SIG-M5 (cell line): ENCODE measurements around the gene NUP214.

ENCODE experiments used
- DNase-seq: peaks from one replicate; lab custom pipeline; 2025; lab: John Stamatoyannopoulos, UW

The NUP214 gene

DNA sequence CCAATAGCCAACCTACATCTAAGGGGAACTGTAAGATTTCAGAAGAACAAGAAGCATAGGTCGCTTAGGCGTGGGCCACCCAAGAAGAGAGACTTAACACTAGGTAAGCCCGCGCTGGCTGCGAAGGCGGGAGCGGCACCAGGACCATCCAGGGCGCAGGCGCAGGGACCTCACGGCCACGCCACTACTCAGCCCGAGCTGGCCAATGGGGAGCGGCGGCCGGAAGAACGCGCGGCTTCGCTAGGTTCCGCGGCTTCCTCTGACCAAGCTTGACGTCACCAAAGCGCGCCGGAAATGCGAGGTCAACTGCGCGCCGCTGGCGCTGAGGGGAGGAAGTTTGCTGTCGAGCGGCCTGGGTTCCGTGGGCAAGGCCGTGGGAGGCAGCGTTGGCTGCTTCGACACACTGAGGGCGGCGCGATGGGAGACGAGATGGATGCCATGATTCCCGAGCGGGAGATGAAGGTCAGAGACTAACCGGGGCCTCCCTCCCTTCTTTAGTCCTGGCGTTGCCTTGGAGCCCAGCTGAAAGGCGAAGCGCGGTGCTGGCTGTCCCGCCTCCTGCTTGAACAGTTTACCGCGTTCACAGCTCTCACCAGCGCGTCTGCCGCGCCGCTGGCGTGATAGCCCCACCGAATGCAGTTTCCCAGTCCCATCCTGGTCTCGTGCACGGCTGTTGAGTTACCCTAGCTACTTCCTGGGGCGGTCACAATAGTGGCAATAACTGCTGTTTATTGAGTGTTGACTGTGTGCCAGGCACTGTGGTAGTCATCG is at the start of gene NUP214:
NUP214 (plus strand) TSS at position 299 of the 771 bp plus-strand sequence; CDS start at position 418, 119 bp downstream.
- DNase-seq: peak; percentile 68

DNA sequence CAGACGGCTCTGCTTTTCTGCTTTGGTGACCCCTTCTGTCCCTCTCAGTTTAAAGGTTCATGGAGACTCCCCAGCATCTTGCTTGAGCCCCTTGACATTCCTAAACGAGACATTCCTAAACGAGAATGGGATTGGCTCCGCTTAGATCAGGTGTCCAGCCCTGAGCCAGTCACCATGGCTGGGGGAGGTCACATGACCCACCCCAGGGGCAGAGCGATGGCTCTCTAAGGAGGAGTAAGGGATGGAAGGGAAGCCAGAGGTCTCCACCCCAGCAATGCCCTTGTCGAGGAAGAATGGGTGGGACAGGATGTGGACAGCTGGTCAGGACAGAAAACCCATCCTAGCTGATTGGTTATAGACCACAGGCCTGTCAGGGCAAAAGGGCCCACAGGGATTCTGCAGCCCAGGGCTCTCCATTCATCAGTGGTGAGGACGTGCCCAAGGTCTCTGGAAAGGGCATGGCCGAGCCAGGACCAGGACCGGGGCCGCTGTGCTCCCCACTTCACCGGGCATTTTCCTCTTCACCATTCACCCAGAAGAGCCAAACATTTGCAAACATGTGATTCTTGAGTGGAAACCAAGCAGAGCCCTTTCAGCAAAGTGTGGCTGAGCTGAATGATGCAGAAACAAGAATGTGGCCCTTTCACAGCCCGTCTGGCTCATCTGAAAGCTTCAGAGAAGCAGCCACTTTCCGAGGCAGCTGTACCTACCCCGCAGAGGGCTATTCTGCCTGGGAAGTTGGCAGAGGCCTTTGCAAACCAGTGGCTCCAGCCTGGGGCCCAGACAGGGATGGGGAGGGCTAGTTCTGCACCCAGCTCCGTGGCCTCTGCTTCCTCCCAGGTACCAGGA is 48.8 kb upstream of the NUP214 start:
- no peak for DNase-seq

DNA sequence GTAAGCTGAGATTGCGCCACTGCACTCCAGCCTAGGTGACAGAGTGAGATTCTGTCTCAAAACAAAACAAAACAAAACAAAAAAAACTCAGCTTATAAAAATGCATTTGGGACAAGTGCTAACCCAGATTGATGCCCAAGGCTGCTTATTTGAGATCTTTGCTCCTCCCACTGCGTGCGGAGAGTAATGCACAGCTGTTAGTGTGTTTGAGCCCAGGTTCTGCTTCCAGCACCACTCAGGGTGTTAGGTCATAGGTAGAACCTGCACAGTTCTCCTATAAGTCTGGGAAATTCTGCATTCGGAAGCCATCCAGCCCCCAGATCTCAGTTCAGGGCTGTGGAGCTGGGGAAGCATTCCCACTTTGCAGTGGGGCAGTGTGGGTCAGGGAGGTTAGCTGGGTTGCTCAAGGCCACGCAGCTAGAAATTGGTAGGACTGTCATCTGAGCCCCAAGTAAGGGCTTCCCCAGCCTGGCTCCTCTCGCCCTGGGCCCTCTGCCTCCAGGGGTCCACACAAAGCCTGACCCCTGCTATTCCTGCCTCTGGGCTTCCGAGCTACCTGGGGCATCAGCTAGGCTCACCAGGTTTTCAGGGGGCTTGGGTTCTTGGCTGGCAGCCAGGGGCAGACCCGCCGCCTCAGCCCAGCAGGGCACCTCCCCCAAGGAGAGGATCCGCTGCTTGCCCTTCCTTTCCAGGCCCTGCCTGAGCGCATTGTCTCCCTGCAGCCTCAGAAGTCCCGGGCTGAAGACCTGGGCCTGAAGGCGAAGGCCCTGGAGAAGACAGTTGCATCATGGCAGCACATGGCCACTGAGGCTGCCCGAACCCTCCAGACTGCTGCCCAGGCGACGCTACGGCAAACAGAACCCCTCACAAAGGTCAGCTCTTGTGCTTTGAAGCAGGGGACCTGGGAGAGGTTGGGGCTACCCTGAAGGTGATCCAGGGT is 46.7 kb upstream of the NUP214 start:
- DNase-seq: no peak

DNA sequence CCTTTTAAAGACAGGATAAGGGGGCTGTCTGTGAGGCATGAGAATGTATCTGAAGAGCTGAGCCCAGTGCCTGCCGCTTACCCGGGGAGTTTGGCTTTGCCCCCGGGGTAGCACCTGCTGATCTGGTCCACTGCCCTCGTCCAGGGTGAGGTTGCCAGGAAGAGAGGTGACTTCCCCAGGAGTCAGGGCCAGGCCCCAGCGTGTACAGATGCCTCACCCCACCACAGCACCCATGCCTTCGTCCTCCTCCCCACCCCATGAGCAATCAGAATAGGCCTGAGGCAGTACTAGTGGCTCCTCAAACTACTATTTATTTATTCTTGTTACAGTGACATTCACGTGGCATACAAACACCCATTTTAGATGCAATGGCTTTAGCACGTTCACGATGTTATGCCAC is 44.8 kb upstream of the NUP214 start:
- DNase-seq: no peak

DNA sequence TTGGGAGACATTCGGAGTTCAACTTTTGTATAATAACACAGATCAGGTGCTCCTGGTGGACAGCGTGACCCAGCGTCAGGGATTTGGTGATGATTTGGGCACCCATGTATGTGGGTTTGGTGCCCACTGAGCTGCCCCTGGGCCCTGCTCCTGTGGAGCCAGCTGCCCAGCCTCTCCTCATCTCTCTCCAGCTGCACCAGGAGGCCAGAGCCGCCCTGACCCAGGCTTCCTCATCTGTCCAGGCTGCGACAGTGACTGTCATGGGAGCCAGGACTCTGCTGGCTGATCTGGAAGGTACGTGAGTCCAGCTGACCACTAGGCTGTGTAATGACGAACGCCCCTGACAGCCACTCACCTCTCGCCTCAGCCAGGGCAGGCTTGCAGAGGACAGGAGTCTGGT is 43.5 kb upstream of the NUP214 start:
- DNase-seq: no peak

DNA sequence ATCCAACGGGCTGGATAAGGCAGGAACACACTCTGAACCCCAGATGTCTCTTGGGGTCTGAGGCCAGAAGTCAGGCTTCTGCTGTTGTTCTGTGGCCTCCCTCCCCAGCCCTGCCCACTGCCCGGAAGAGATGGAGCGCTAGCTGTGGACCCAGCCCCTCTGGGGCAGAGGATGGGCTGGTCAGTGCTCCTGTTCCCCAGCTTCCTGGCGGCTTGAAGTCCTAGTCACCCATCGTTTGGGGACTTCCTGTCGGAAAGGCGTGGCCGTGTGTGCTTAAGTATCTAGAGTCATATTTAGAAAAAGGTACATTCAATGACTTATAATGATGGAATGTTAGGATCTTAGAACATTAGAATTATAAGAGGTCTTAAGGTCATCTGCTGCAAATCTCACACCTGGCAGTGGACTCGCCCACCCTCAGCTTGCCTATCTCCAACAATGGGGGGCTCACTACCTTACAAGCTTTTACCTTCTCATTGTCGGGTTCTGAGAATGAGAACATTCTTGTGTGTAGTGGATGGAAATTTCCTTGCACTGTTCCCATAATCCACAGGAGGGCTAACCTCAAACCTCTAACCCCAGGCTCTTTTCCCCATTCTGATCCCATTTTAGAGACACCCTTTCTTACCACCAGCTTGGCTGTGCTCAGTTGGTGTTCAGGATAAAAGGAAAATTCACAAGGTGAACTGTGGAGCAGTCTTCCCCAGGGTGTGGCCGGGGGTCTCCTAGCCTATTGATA is 42.4 kb upstream of the NUP214 start:
- DNase-seq: no peak

DNA sequence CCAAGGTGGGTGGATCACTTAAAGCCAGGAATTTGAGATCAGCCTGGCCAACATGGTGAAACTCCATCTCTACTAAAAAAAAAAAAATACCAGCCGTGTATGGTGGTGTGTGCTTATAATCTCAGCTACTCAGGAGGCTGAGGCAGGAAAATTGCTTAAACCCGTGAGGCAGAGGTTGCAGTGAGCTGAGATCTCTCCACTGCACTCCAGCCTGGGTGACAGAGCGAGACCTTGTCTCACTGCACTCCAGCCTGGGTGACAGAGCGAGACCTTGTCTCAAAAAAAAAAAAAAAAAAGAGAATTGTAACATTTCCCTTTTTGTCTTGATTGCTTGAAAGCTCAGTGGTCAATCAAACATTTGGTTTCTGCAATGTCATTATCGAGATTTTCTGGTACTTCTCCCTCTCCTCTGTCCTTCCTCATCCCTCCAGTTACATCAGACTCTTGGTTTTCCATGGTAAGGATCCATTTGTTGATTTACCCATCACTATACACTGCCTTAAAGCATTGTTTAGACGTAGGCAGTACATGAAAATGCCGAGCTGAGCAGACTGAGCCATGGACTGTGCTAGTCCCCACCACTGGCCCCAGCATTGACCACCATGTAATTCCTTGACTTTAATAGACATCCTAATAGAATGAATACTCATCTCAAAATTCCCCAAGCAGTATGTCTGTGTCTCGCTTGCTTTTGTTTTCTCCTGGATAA is 40.6 kb upstream of the NUP214 start:
- DNase-seq: no peak

DNA sequence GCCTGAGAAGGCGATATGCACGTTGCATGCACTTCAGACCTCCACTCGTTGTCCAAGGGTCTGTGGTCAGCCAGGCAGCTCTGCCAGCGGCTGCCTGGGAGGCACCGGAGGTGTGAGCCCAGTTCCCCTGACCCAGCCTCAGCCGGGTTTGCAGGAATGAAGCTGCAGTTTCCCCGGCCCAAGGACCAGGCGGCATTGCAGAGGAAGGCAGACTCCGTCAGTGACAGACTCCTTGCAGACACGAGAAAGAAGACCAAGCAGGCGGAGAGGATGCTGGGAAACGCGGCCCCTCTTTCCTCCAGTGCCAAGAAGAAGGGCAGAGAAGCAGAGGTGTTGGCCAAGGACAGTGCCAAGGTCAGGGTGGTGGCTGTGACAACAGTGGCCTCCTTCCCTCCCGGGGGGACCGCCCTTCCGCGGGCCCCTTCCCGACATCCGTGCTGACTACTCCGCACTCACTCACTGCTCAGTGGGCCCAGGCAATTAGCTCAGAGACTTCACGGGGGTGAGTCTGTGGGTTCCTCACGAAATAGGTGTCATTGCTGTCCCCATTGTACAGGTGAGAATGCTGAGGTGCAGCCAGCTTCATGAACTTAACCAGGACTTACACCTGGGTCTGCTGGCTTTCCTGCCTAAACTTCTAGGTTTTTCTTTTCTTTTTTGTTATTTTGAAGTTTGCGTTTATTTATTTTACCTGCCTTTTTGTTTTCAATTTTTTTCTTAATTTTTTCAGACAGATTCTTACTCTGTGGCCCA is 39.8 kb upstream of the NUP214 start:
- DNase-seq: no peak

DNA sequence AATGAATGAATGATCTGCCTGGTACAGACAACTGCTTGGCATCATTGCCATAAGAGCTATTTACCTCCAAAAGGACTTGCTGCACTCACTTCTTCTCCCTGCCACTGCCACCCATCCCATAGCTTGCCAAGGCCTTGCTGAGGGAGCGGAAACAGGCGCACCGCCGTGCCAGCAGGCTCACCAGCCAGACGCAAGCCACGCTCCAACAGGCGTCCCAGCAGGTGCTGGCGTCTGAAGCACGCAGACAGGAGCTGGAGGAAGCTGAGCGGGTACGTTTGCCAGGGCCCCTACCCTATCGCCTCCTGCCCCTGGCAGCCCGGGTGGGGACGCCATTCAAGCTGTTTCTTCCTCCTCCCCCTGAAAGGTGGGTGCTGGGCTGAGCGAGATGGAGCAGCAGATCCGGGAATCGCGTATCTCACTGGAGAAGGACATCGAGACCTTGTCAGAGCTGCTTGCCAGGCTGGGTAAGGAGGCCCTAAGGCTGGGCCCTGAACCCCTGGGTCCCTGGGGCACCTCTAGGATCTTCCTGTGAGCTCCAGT is 38.0 kb upstream of the NUP214 start:
- no peak for DNase-seq

DNA sequence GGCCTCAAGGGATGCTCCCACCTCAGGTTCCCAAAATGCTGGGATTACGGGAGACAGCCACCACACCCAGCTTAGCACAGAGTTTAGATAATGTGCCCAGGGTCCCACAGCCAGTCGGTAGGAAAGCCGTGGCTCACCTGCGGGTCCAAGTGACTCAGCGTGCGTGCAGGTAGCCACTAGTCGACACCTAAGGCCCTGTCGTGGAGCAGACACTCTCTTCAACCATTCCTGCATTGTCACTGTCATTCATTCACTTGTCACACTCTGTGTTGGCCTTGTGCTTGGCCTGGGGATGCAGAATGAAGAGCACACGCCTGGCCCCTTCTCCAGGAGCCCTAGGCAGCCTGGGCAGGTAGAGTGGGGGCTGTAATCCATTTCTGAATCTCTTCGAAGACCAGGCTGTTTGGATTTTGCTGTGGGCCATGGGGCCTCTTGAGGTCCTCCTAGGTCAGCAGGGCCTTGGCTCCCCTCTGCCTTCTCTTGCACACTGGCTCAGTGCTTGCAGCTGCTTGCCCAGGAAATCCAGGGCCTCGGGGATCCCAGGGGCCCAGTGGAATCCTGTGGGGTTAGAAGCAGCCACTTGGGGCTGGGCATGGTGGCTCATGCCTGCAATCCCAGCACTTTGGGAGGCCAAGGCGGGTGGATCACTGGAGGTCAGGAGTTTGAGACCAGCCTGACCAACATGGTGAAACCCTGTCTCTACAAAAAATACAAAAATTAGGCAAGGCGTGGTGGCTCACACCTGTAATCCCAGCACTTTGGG is 35.2 kb upstream of the NUP214 start:
- DNase-seq: no peak

DNA sequence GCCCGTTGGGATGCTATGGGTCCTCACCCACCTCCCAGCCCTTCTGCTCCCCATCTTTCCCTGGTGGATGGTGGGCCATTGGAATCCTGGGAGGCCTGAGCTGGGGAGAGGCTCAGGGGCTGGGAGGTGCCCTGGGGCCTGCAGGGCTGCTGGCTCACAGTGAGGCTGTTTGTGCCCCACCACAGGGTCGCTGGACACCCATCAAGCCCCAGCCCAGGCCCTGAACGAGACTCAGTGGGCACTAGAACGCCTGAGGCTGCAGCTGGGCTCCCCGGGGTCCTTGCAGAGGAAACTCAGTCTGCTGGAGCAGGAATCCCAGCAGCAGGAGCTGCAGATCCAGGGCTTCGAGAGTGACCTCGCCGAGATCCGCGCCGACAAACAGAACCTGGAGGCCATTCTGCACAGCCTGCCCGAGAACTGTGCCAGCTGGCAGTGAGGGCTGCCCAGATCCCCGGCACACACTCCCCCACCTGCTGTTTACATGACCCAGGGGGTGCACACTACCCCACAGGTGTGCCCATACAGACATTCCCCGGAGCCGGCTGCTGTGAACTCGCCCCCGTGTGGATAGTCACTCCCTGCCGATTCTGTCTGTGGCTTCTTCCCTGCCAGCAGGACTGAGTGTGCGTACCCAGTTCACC is 33.9 kb upstream of the NUP214 start:
- no peak for DNase-seq

DNA sequence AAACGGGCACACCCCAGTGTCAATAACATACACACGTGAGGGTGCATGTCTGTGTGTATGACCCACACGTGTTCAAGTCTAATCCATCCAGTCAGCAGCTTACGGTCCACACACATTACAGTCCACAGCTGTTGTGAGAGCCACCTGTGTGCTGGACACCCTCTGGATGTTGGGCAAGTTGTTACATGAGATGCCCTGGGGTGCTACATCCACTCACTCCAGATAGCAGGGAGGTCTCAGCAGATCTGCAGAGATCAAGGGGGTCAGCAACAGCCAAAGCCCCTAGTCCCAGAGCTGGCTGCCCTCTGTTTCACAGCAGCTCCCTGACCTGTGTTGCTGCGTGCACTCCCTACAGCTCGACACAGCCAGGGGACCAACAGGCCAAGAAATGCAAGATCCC is 33.4 kb upstream of the NUP214 start:
- no peak for DNase-seq

DNA sequence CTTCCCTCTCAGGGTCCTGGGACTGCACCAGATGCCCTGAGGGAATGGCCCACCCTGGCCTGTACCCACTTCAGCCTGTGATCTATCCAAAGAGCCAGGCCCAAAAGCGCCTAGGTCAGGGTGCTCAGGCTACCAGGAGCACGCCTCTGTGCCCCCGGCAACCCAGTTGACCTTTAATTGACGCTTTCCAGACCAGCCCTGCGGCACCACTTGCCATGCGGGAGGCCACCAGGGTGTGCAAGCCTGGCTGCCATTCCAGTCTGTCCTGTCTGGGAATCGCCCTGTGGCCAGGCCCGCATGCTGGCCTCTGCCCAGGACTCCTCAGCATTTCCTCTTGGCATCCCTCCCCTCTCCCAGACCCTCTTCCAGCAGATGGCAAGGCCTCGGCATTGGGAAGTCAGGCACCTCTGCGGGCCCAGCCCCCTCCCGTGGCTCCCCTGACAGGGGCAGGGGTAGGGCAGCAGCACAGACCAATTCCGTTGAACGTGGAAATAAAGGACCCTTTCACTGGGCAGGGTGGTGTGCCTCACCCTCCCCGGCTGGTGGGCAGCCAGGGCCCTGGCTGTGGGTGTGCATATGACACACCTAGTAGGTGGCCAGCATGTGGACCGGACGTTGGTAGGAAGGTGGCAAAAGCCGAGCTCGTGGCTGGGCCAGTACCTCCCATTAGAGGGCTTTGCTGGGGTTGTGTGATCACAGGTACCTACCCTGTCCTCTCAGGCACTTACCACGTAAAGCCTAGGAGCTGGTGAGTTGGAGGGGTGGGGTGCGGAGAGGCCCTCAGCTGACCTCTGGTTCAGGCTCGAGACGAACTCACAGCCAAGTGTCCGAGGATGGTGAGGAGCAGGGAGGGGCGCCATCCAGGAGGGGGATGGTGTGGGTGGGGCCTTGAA is 32.6 kb upstream of the NUP214 start:
- no peak for DNase-seq

DNA sequence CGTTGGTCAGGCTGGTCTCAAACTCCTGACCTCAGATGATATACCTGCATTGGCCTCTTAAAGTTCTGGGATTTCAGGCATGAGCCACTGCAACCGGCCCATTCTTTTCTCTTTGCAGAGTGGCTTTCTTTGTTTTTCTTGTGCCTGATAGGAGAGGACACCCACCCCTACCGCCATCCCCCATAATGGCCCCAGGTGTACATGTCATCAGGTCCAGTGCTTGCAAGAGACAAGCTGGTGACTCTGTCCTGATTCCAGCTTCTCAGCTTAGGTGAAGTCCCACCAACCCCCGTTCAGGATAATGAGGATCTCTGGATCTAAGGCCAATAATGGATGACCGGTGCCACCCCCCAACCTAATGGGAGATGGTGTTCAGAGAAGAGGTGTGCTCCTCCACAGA is 31.4 kb upstream of the NUP214 start:
- DNase-seq: no peak

DNA sequence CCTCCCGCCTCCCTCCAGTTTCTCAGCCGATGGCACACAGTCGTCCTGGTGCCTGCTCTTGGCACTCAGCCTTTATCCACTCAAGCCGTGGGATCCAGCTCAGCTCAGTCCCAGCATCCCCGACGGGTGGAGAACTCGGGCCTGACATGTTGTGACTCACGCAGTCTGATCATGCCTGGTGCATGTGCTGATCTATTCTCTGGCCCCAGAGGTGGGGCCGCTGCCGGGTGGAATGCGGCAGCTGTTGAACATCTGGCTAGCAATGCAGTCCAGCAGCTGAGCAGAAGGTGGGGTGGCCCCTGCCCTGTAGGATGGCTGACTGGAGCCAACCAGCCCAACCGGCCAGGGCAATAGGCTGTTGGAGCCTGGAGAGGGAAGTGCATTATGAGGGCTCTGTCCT is 30.8 kb upstream of the NUP214 start:
- DNase-seq: no peak

DNA sequence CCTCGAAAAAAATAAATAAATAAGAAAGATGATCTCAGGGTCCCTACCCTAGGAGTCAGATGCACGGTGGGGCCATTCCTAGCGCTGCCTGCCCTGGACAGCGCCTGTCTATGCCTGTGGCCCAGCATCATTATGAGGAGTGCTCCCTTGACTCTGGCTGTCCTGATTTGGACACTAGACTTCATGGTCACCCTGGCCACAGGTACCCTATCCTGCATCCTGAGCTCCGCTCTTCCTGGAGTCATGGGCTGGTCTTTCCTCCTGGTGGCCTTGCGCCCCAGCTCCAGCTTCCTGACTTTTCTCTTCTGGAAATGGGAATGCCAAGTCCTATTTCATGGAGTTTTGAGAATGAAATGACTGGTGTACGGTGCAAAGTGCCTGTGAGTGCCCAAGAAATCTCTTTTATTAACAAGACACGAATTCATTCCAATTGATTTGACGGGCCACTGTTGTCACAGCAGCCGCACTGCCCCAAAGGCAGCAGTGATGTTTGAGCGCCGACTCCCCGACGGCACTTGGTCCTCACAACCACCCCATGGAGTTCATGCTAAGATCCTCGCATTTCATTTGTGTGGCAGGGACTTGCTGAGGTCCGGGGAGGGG is 29.6 kb upstream of the NUP214 start:
- DNase-seq: no peak
